PFSK-1 (cell line): ENCODE measurements around the gene SH3TC1.

ENCODE experiments used
- FOXP2 ChIP-seq: optimal IDR thresholded peaks from 2 replicates; pipeline ENCODE3; 2011; ENCODE audit warnings: borderline replicate concordance, control low read depth, inconsistent platforms; ENCODE audit not compliant: insufficient read depth; ENCODE audit errors: extremely low read length, extremely low read depth
- POLR2AphosphoS5 ChIP-seq: IDR thresholded peaks from 2 replicates; pipeline ENCODE4 v1.6.1; 2012; ENCODE audit warnings: low read depth, mild to moderate bottlenecking, control low read depth, low read length, moderate library complexity
- SIN3A ChIP-seq: IDR thresholded peaks from 2 replicates; pipeline ENCODE4 v1.6.1; 2012; ENCODE audit warnings: mild to moderate bottlenecking, low read length, moderate library complexity, borderline replicate concordance; ENCODE audit not compliant: insufficient read depth
- TAF1 ChIP-seq: IDR thresholded peaks from 2 replicates; pipeline ENCODE4 v1.6.1; 2012; ENCODE audit warnings: low read length, control low read depth, borderline replicate concordance; ENCODE audit not compliant: insufficient read depth
- TF ChIP-seq, protein P1 (sequence below), 2 experiments: IDR thresholded peaks; 2 replicates each; pipeline versions ENCODE4 v1.6.1 to v1.8.0; 2011 to 2012; ENCODE audit warnings: low read depth in 2 of 2, low read length in 2 of 2, control low read depth in 1 of 2, inconsistent platforms in 1 of 2, mild to moderate bottlenecking in 1 of 2, moderate library complexity in 1 of 2; ENCODE audit not compliant: insufficient read depth in 1 of 2

DNA sequence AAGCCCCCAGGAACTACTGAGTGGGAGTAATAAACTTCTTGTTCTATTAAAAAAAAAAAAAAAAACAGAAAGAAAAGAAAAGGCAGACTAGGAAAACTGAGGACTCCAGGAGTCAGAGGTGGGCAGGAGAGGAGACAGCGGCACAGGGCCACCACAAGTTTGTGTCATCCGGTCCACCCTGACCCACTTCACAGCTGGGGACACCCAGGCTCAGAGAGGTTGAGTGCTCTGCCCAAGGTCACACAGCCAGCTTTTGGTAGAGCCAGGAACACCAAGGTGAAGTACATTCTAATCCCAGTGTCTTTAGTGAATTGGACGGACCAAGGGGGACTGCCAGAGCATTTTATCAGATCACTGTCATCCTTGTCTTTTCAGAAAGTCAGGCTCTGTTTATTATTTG lies 24.1 kb upstream of the SH3TC1 start:
- TF ChIP-seq POLR2AphosphoS5 (no peak), SIN3A (no peak), TAF1 (no peak), FOXP2 (no peak)
- TF ChIP-seq, protein P1, sequence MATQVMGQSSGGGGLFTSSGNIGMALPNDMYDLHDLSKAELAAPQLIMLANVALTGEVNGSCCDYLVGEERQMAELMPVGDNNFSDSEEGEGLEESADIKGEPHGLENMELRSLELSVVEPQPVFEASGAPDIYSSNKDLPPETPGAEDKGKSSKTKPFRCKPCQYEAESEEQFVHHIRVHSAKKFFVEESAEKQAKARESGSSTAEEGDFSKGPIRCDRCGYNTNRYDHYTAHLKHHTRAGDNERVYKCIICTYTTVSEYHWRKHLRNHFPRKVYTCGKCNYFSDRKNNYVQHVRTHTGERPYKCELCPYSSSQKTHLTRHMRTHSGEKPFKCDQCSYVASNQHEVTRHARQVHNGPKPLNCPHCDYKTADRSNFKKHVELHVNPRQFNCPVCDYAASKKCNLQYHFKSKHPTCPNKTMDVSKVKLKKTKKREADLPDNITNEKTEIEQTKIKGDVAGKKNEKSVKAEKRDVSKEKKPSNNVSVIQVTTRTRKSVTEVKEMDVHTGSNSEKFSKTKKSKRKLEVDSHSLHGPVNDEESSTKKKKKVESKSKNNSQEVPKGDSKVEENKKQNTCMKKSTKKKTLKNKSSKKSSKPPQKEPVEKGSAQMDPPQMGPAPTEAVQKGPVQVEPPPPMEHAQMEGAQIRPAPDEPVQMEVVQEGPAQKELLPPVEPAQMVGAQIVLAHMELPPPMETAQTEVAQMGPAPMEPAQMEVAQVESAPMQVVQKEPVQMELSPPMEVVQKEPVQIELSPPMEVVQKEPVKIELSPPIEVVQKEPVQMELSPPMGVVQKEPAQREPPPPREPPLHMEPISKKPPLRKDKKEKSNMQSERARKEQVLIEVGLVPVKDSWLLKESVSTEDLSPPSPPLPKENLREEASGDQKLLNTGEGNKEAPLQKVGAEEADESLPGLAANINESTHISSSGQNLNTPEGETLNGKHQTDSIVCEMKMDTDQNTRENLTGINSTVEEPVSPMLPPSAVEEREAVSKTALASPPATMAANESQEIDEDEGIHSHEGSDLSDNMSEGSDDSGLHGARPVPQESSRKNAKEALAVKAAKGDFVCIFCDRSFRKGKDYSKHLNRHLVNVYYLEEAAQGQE (IDR thresholded peaks at IDR 0.05; ENCODE audit: insufficient read depth in 1 of 2, low read depth in 2 of 2, low read length in 2 of 2), result no peak
